OCI-LY1 (cell line): ENCODE measurements around the gene ADCY7.

Source experiments
- CTCF ChIP-seq: fragments of 200-600 bp; sonication (generic), shearing (Covaris generic); IDR thresholded peaks from 2 replicates; pipeline ENCODE4 v1.5.1; 2017; ENCODE audit warnings: mild to moderate bottlenecking, antibody characterized with exemption, low read length, moderate library complexity, mixed read lengths
- EZH2 ChIP-seq: fragments of 200-600 bp; sonication (generic), shearing (Covaris generic); IDR thresholded peaks from 2 replicates; pipeline ENCODE4 v1.8.0; 2017; ENCODE audit warnings: borderline replicate concordance, mixed run types, mild to moderate bottlenecking, antibody characterized with exemption, low read length, moderate library complexity, mixed read lengths

- TF ChIP-seq CTCF, result no peak
- no peak for TF ChIP-seq EZH2
Measured at GRCh38 chr16:50320310-50320709, 54.0 kb downstream of the ADCY7 start.
